ENCODE results near the gene USP6. TPM values are rescaled to one million over a fixed set of nuclear protein-coding genes. Genes with fewer than 3 reads are reported as not detected.

Gene USP6
- total RNA-seq, 1 experiment from 2014 or later, result not detected

GRCh38 chr17:5092218-5093010 lies 23.4 kb upstream of the USP6 start:
- Histone ChIP-seq H3F3A (ENCODE audit: low read length, unreplicated experiment) (no peaks in the 10 kb centered on the region), H3K9me2 (replicated peaks; ENCODE audit: low read length) (no peaks in the 10 kb centered on the region), H3K4me2 (ENCODE audit: low read length) (no peak overlapping the region), H3K79me2 (ENCODE audit: low read length) (no peaks in the 10 kb centered on the region), H3K27ac (ENCODE audit: low read length) (no peak overlapping the region), H3K9me3 (ENCODE audit: low read length) (peaks cover 27% of the 10 kb centered on the region), H4K20me1 (ENCODE audit: low read length) (no peaks in the 10 kb centered on the region), H3K9ac (ENCODE audit: low read length) (no peak overlapping the region), H3K4me1 (ENCODE audit: insufficient read depth, low read length) (no peaks in the 10 kb centered on the region), H3K27me3 (ENCODE audit: low read length) (no peaks in the 10 kb centered on the region), H2AFZ (ENCODE audit: low read length) (no peak overlapping the region), H3K36me3 (ENCODE audit: low read depth, low read length) (peaks cover 24% of the 10 kb centered on the region), H3K4me3 (ENCODE audit: low read length) (no peak overlapping the region)
- POLR2A ChIA-PET (ENCODE audit: unreplicated experiment), result no interaction called here
- ATAC-seq, result no peak
- no peak for DNase-seq
- intact Hi-C loops (cut with micrococcal nuclease), result no loop called here
- no peak for TF ChIP-seq EZH2phosphoT487 (IDR thresholded peaks at IDR 0.05; ENCODE audit: borderline replicate concordance, low read length)
- no peak for TF ChIP-seq CTCF (conservative IDR thresholded peaks at IDR 0.05; ENCODE audit: low read depth, low read length)
- TF ChIP-seq EZH2 (IDR thresholded peaks at IDR 0.05; ENCODE audit: low read length, unreplicated experiment), result no peak
- TSS peak; percentile 15 for BruUV-seq (replicated peaks)
- CTCF ChIA-PET, result no interaction called here

GRCh38 chr17:5096731-5097100 lies 19.1 kb upstream of the USP6 start:
- H3K27me3 ChIP-seq (ENCODE audit: low read length), result no peaks in the 10 kb centered on the region
- TF ChIP-seq CTCF (conservative IDR thresholded peaks at IDR 0.05; ENCODE audit: low read depth, low read length), result no peak
- TF ChIP-seq EZH2 (IDR thresholded peaks at IDR 0.05; ENCODE audit: low read length, unreplicated experiment), result no peak
- H3F3A ChIP-seq (ENCODE audit: low read length, unreplicated experiment), result no peaks in the 10 kb centered on the region
- ATAC-seq (no peak), DNase-seq (no peak)
- no peak overlapping the region for H2AFZ ChIP-seq (ENCODE audit: low read length)
- no TSS peak for BruUV-seq (replicated peaks)
- intact Hi-C loops (cut with micrococcal nuclease), result no loop called here
- CTCF ChIA-PET, result no interaction called here
- no peaks in the 10 kb centered on the region for H3K9me2 ChIP-seq (replicated peaks; ENCODE audit: low read length)
- H3K27ac ChIP-seq (ENCODE audit: low read length), result no peak overlapping the region
- peaks cover 8% of the 10 kb centered on the region; the same call in 1 of the 2 replicates for H3K9me3 ChIP-seq (ENCODE audit: low read length)
- no peak overlapping the region for H3K4me3 ChIP-seq (ENCODE audit: low read length)
- no peaks in the 10 kb centered on the region for H4K20me1 ChIP-seq (ENCODE audit: low read length)
- no peaks in the 10 kb centered on the region for H3K79me2 ChIP-seq (ENCODE audit: low read length)
- no peak overlapping the region for H3K4me2 ChIP-seq (ENCODE audit: low read length)
- POLR2A ChIA-PET (ENCODE audit: unreplicated experiment), result no interaction called here
- no peak overlapping the region for H3K9ac ChIP-seq (ENCODE audit: low read length)
- H3K4me1 ChIP-seq (ENCODE audit: insufficient read depth, low read length), result no peaks in the 10 kb centered on the region
- H3K36me3 ChIP-seq (ENCODE audit: low read depth, low read length), result peaks cover 6% of the 10 kb centered on the region

GRCh38 chr17:5097101-5097834 lies 18.6 kb upstream of the USP6 start:
- Histone ChIP-seq H3K27me3 (ENCODE audit: low read length) (no peaks in the 10 kb centered on the region), H2AFZ (ENCODE audit: low read length) (no peak overlapping the region), H3F3A (ENCODE audit: low read length, unreplicated experiment) (no peaks in the 10 kb centered on the region), H3K9me3 (ENCODE audit: low read length) (peaks cover 2% of the 10 kb centered on the region; the same call in 1 of the 2 replicates), H3K79me2 (ENCODE audit: low read length) (no peaks in the 10 kb centered on the region), H3K27ac (ENCODE audit: low read length) (no peak overlapping the region), H3K4me3 (ENCODE audit: low read length) (no peak overlapping the region), H3K4me2 (ENCODE audit: low read length) (no peak overlapping the region), H3K9me2 (replicated peaks; ENCODE audit: low read length) (no peaks in the 10 kb centered on the region), H3K4me1 (ENCODE audit: insufficient read depth, low read length) (no peaks in the 10 kb centered on the region), H3K9ac (ENCODE audit: low read length) (no peak overlapping the region), H3K36me3 (ENCODE audit: low read depth, low read length) (peaks cover under 1% of the 10 kb centered on the region; the same call in 1 of the 2 replicates), H4K20me1 (ENCODE audit: low read length) (no peaks in the 10 kb centered on the region)
- intact Hi-C loops (cut with micrococcal nuclease), result no loop called here
- CTCF ChIA-PET, result no interaction called here
- POLR2A ChIA-PET (ENCODE audit: unreplicated experiment), result no interaction called here
- BruUV-seq (replicated peaks), result no TSS peak
- no peak for DNase-seq
- no peak for ATAC-seq
- TF ChIP-seq EZH2 (IDR thresholded peaks at IDR 0.05; ENCODE audit: low read length, unreplicated experiment) (no peak), CTCF (conservative IDR thresholded peaks at IDR 0.05; ENCODE audit: low read depth, low read length) (no peak), EZH2phosphoT487 (IDR thresholded peaks at IDR 0.05; ENCODE audit: borderline replicate concordance, low read length) (no peak)
